Inferior parietal cortex (tissue), 1 donor: ENCODE data around the gene SLC25A23.
"Not testable (repeated sequence)": the region's sequence is repeated elsewhere in the genome, so short reads cannot be mapped to it uniquely, and the experiment has no call there.

Experiments
- DNase-seq: peaks from one replicate; pipeline ENCODE4 v3.0.0-alpha.2; 2016; ENCODE audit errors: extremely low spot score

Gene SLC25A23

GRCh38 chr19:6402058-6402457, 57.5 kb downstream of the SLC25A23 start:
- no peak for DNase-seq

- not testable (repeated sequence) for DNase-seq
These were observed 59.3 kb downstream of the SLC25A23 start for GRCh38 chr19:6400062-6400944.

- no peak for DNase-seq
These were observed 63.3 kb downstream of the SLC25A23 start for GRCh38 chr19:6396305-6396704.

- DNase-seq = no peak
These were observed 64.8 kb downstream of the SLC25A23 start for GRCh38 chr19:6394831-6395230.

- no peak for DNase-seq
These were observed 65.6 kb downstream of the SLC25A23 start for GRCh38 chr19:6393983-6394412.

- DNase-seq = peak; percentile 97
These were observed 66.3 kb downstream of the SLC25A23 start, which contains the start of gene GTF2F1 for GRCh38 chr19:6393074-6393982. Gene GTF2F1, minus strand, starts transcription at chr19:6393164. Its CDS starts 169 bp downstream, at chr19:6392995.

GRCh38 chr19:6392221-6393073, 67.1 kb downstream of the SLC25A23 start:
- DNase-seq = no peak
